IPS-20b (cell line): Measurements from ENCODE around the gene GBP3.
"Not testable (repeated sequence)": the region's sequence is repeated elsewhere in the genome, so short reads cannot be mapped to it uniquely, and the experiment has no call there.

ENCODE experiments used
- H3K27ac ChIP-seq: one replicate; pipeline ENCODE4 v1.5.1; 2013; ENCODE audit warnings: low read length
- H3K27me3 ChIP-seq: 2 replicates; pipeline ENCODE4 v1.6.1; 2013; ENCODE audit warnings: mild to moderate bottlenecking, low read length, inconsistent platforms; ENCODE audit not compliant: insufficient read depth
- H3K36me3 ChIP-seq: 2 replicates; pipeline ENCODE4 v1.6.1; 2013; ENCODE audit warnings: low read depth, mild to moderate bottlenecking, inconsistent platforms, low read length, moderate library complexity; ENCODE audit not compliant: insufficient read depth
- H3K4me1 ChIP-seq: 2 replicates; pipeline ENCODE4 v1.6.1; 2013; ENCODE audit warnings: mild to moderate bottlenecking, control low read depth, inconsistent platforms, low read length, moderate library complexity; ENCODE audit not compliant: insufficient read depth
- H3K4me3 ChIP-seq: 2 replicates; pipeline ENCODE4 v1.5.1; 2013; ENCODE audit warnings: mild to moderate bottlenecking, low read length, inconsistent platforms
- H3K9ac ChIP-seq: 2 replicates; pipeline ENCODE4 v1.6.1; 2013; ENCODE audit warnings: low read depth, mild to moderate bottlenecking, inconsistent platforms, low read length, moderate library complexity
- H3K9me3 ChIP-seq: 2 replicates; pipeline ENCODE4 v1.6.1; 2013; ENCODE audit warnings: mild to moderate bottlenecking, low read depth, low read length, inconsistent platforms; ENCODE audit not compliant: insufficient read depth

Gene GBP3

GRCh38 chr1:89049901-89050648 is 27.4 kb upstream of the GBP3 start:
- not testable (repeated sequence) for H3K27ac ChIP-seq, H3K27me3 ChIP-seq, H3K4me3 ChIP-seq

GRCh38 chr1:89049187-89049586 is 26.5 kb upstream of the GBP3 start:
- not testable (repeated sequence) for H3K9me3 ChIP-seq, H3K27me3 ChIP-seq, H3K9ac ChIP-seq, H3K36me3 ChIP-seq, H3K4me1 ChIP-seq, H3K27ac ChIP-seq, H3K4me3 ChIP-seq

More at GRCh38 chr1:89049901-89050648, 27.4 kb upstream of the GBP3 start:
- not testable (repeated sequence) for H3K9ac ChIP-seq, H3K9me3 ChIP-seq, H3K36me3 ChIP-seq, H3K4me1 ChIP-seq

- Histone ChIP-seq H3K9ac (no peak overlapping the region), H3K4me3 (no peak overlapping the region), H3K27ac (no peak overlapping the region), H3K27me3 (no peaks in the 10 kb centered on the region), H3K9me3 (no peaks in the 10 kb centered on the region; the same call in 1 of the 2 replicates), H3K4me1 (no peaks in the 10 kb centered on the region), H3K36me3 (no peaks in the 10 kb centered on the region)
Observed at GRCh38 chr1:89047734-89048133, 25.1 kb upstream of the GBP3 start.

- not testable (repeated sequence) for H3K4me1 ChIP-seq, H3K4me3 ChIP-seq, H3K27ac ChIP-seq, H3K36me3 ChIP-seq, H3K9me3 ChIP-seq, H3K27me3 ChIP-seq, H3K9ac ChIP-seq
Observed at GRCh38 chr1:89046318-89047183, 23.9 kb upstream of the GBP3 start.

- no peak overlapping the region for H3K27ac ChIP-seq
- H3K36me3 ChIP-seq: no peaks in the 10 kb centered on the region
- no peak overlapping the region for H3K9ac ChIP-seq
- no peaks in the 10 kb centered on the region; the same call in 1 of the 2 replicates for H3K9me3 ChIP-seq
- no peak overlapping the region for H3K4me3 ChIP-seq
- no peaks in the 10 kb centered on the region for H3K27me3 ChIP-seq
- H3K4me1 ChIP-seq: no peaks in the 10 kb centered on the region
Observed at GRCh38 chr1:89044970-89045721, 22.5 kb upstream of the GBP3 start.

GRCh38 chr1:89043940-89044339 is 21.3 kb upstream of the GBP3 start:
- Histone ChIP-seq H3K4me1 (no peaks in the 10 kb centered on the region), H3K27me3 (no peaks in the 10 kb centered on the region), H3K27ac (no peak overlapping the region), H3K36me3 (no peaks in the 10 kb centered on the region), H3K4me3 (no peak overlapping the region), H3K9me3 (no peaks in the 10 kb centered on the region; the same call in 1 of the 2 replicates), H3K9ac (no peak overlapping the region)

- H3K4me3 ChIP-seq: no peak overlapping the region
- H3K4me1 ChIP-seq: no peaks in the 10 kb centered on the region
- H3K9me3 ChIP-seq: no peaks in the 10 kb centered on the region; the same call in 1 of the 2 replicates
- H3K27me3 ChIP-seq: no peaks in the 10 kb centered on the region
- no peaks in the 10 kb centered on the region for H3K36me3 ChIP-seq
- H3K27ac ChIP-seq: no peak overlapping the region
- H3K9ac ChIP-seq: no peak overlapping the region
Observed at GRCh38 chr1:89042491-89042890, 19.8 kb upstream of the GBP3 start.

GRCh38 chr1:89041721-89042120 is 19.1 kb upstream of the GBP3 start:
- Histone ChIP-seq H3K9me3 (no peaks in the 10 kb centered on the region; the same call in 1 of the 2 replicates), H3K27ac (no peak overlapping the region), H3K27me3 (no peaks in the 10 kb centered on the region), H3K36me3 (no peaks in the 10 kb centered on the region), H3K4me3 (no peak overlapping the region), H3K9ac (no peak overlapping the region), H3K4me1 (no peaks in the 10 kb centered on the region)

GRCh38 chr1:89041119-89041641 is 18.5 kb upstream of the GBP3 start:
- no peaks in the 10 kb centered on the region for H3K36me3 ChIP-seq
- no peaks in the 10 kb centered on the region for H3K27me3 ChIP-seq
- no peaks in the 10 kb centered on the region for H3K4me1 ChIP-seq
- H3K9me3 ChIP-seq: no peaks in the 10 kb centered on the region; the same call in 1 of the 2 replicates
- no peak overlapping the region for H3K4me3 ChIP-seq
- H3K9ac ChIP-seq: no peak overlapping the region
- no peak overlapping the region for H3K27ac ChIP-seq

- Histone ChIP-seq H3K4me1 (no peaks in the 10 kb centered on the region), H3K27ac (no peak overlapping the region), H3K27me3 (no peaks in the 10 kb centered on the region), H3K4me3 (no peak overlapping the region), H3K9ac (no peak overlapping the region), H3K36me3 (no peaks in the 10 kb centered on the region), H3K9me3 (no peaks in the 10 kb centered on the region; the same call in none of the 2 replicates)
Observed at GRCh38 chr1:89040315-89040626, 17.6 kb upstream of the GBP3 start.

- Histone ChIP-seq H3K4me1 (no peaks in the 10 kb centered on the region), H3K4me3 (no peak overlapping the region), H3K9ac (no peak overlapping the region), H3K27ac (no peak overlapping the region), H3K27me3 (no peaks in the 10 kb centered on the region), H3K36me3 (no peaks in the 10 kb centered on the region), H3K9me3 (peaks cover 12% of the 10 kb centered on the region)
Observed at GRCh38 chr1:89037186-89037585, 14.5 kb upstream of the GBP3 start.
